Activated naive CD4-positive, alpha-beta T cell treated with anti-CD3 and anti-CD28 coated beads, Interleukin-2, amount 50 U/mL, for 16 hours (primary cell): Measurements from ENCODE around the gene JKAMP.

Source experiments
- DNase-seq: peaks from one replicate; pipeline ENCODE4 v3.0.0-alpha.2; 2020

JKAMP gene

DNA sequence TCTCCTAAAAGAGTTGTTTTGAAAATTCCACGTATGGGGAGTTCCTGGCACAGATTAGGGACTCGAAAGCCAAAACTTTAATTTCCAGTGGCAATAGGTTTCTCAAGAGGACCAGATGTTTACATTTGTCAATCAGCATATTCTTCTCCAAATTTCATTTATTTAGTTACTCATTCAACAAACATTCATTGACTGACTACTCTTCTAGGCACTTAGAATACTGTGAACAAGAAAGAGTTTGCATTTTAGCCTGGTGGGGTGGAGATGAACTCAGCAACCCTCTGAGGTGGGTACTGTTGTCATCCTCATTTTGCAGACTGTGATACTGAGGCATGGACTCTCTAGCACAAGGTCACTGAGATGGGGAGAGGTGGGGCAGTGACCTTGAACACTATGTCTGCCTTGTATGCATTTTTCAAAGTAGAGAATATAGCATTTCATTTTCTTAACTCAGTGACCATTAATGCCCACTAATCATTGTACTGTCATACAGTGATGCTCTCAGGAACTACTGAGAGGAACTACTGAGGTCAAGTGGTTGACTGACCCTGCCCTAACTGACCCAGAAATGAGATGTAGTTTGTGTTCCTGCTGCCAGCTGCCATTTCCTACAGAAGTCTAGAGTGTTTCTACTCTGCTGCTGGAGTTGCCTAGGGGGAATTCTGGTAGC lies 2.3 kb upstream of the JKAMP start:
- no peak for DNase-seq

DNA sequence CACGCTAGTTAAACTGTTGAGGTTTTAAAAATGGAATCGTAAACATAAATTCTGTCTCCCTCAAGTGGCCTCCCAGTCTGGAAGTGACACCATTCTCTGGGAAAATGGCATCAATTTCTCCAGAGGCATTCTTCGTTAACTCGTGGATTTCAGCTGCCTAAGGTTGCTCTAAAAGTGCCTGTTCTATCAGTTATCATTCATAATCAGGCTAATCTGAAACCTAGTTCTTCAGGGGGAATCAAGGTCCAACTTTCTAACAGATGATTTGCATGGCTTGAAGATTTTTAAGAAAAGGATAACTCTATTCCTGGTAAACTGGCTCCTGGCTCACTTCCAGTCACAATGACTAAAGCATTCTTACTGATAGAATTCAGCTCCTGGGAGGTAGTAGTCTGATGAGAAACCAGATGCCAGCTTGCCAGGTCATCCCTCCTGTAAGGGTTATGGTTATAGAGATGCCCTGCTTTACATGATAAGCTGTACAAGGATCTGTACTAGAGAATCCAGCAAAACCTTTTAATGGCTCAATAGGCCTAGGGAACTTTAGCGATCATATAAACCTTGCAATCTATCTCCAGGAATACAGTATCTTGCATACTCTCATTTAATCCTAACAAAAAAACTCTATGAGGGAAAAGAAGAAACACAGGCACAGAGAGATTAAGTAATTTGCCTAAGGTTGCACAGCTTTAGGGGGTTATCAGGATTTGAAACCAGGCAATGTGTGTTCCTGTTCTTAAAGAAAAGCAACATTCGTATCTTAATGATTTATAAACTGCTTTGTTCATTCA lies 1.6 kb upstream of the JKAMP start:
- no peak for DNase-seq

DNA sequence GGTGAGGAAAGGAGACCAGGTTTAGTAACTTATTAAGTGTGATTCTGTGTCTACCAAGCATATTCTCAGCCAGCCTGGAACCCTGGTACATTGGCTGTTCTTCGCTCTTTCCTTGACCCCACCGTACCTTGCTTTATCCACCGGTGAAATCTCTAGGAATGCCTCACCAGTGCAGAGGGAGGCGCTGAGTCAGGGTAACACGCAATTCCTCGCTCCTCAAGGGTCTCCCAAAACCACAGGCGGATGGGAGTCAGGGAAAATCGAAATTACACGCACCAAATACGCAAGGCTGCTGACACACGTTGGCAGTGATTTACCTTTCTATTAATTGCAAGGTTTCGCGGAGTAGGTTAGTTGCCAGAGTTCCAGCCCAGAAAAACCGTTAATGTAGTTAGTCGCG lies 954 bp upstream of the JKAMP start:
- no peak for DNase-seq

DNA sequence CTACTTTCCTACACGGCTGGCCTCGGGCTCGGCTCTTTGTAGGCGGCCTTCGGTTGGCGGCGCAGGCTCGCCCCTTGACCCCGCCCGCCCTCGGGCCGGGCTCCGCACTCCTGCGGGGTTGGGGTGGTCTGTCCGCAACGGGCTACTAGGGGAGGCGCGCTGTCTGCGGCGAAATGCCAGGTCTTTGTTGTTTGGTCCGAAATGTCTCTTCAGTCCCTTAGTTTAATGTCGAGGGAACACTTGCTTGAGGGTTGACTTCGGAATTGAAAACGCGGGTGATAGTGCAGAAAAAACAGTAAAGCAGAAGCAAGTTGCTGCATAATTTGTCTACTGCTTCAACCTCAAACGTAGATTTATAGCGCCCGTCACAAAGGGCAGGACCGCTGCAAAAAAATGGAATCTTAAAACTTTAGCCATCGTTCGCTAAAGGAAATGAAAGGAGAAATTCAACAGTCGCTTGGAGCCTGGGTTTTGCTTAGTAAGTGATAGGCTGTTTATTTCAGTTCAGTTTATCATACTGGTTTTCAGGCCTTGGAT lies 390 bp downstream of the JKAMP start:
- DNase-seq = no peak

DNA sequence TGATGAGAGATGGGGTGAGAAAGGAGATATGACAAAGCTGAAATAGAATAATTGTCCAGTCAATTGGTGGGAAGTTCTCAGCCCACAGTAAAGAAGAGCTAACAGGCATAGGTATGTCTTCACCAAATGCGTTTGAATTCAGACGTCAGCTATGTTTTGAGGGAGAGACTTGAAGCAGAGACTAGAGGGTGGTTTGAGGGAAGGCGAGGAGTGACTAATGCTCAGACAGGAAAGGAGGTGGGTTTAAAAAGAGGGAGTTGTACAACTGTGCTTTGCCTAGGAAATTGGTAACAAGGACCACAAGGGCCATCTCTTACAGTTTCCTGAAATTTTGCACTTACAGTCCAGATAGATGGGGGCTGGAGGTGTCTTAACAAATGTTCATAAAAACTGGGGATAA lies 6.4 kb downstream of the JKAMP start:
- DNase-seq = no peak

DNA sequence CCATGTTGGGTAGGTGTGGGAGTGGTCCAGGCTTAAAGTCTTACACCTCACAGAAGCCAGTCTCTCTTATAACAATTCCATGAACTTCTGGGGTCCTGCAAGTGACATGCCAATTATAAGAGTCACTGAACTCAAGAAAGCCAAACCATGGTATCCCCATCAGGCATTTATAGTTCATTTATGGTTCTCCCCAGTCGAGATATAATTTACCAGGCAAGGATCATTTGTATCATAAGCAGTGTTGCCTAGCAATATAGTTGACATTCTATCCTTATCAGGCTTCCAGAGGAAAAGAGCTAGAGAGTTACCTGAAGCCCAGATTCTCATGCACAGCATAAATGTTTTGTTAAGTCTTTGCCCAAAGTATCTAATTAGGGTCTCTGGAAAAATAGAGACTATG lies 8.1 kb downstream of the JKAMP start:
- DNase-seq = no peak

DNA sequence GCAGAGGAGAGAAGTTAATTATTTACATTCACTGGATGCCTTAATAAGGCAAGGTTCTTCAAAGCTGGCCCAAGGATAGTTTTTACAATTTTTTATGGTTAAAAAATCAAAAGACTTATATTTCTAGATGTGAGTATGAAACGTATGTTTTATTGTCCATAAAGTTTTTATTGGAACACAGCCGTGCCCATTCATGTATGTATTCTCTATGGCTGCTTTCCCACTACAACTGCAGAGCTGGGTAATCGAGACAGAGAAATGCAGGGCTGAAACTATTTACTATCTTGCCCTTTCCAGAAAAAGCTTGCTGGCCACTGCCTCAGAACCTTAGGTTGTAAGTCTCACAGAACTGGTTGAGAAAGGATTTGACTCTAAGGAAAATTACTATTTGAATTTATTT lies 16.4 kb downstream of the JKAMP start:
- no peak for DNase-seq

DNA sequence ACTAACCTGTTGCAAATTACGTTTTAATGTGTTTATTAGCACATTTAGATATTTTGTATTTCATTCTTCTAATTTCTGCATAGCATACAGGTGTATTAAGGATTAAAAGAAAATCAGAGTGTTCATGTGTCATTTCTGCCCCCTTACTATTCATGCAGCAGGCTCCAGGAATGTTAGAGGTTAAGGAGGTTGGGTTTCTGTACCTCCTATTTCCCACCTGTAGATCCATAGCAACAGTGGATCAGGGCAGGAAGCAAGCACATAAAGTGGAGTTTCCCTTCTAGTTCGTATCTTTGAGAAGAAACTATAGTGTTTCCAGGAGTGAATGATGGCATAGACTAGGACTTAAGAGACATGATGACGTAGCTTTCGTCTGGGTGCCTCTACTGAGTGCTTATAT lies 18.9 kb downstream of the JKAMP start:
- no peak for DNase-seq

DNA sequence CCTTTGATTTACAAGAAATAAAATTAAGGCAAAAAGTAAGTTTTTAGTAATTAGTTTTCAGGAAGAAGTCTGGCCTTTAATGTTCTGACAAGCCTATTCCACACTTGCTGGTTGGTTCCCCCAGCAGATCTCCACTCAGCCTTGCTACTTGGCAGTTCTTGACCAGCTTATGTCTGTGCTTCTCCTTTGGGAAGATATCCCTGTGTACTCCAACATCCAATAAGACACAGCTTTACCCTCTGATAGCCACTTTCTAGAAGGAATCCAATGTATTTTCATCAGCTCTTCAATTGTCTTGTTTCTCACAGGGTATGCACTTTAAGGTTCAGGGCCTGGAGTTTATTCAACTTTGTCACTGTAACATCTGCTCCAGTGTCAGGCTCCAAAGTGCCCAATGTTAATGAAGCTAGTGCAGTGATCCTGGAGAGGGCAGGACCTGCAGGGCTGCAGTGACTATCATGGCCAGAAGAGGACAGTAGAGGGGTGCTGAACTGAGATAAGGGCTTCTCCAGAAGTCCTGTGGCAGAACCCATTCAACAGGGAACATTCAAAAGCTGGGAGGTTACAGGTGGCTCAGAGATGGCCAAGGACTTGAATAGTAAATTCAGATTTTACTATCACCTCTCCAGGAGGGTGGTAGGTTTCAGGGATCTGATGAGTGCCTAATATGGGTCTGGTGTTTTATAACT lies 22.9 kb downstream of the JKAMP start:
- DNase-seq = peak; percentile 38

DNA sequence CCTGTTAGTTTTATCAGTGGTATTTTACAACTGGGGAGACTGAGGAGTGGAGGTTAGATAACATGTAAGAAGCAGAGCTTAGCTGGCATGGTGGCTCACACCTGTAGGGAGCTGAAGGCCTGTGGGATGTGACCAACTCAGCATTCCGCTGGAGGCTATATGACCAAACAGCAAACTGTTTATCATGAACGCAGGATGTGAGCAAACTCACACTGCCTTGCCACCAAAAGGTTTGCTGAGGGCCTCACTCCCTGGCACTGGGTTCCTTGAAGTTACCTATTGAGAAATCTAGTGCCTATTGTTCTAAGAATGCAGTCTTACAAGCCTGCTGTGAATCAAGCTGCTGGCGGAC lies 23.4 kb downstream of the JKAMP start:
- no peak for DNase-seq

DNA sequence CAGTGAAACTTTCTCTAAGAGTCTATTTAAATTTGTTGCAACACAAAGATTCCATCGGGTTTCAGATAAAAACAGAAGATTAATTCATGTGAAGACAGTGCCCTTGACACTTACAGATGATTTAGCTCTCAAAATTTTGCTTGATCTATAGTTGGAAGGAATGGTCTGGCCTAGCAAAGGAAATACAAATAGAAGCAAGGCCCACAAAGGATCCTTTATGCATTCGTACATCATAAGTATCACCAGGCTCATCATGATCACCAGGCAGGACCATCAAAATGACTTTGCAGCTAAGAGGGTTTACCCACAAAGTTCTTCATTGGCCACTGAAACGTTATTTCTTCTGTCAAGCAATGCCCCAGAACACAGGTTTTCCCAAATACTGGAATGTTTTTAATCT lies 24.8 kb downstream of the JKAMP start:
- no peak for DNase-seq

DNA sequence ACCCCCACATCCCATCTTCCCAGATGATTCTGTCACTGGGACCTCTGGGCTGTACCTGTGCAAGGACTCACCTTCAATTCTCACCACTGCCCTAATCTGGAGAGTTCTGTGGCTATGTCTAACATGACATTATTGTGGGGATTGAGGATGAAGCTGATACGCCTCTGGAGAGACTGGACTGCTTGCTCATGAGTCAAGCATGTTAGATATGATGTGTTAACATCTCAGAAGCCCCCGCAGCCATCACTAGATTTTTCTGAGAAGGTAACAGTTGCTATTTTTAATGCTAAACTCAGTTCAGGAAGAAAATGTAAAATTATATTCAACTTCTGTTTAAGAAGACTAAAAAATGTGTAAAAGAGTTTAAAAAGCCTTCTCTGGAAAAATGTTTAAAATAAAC lies 25.7 kb downstream of the JKAMP start:
- no peak for DNase-seq

DNA sequence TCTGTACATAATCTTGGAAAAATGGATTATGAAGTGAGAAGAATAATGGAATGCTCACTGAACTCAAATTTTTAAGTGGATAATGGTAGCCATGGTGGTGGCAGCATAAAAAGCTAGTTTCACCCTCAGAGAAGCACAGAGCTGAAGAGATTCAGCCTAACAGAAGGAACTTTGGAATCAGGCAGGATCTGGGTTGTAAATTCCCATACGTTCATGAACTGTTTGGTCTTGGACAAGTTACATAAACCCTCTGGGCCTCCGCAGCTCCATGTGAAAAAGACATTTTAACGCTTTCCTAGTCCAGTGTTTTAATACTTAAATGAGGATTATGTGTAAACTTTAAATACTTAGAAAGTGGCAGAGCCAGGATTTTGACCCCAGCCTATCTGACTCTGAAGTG lies 26.6 kb downstream of the JKAMP start:
- DNase-seq = no peak

DNA sequence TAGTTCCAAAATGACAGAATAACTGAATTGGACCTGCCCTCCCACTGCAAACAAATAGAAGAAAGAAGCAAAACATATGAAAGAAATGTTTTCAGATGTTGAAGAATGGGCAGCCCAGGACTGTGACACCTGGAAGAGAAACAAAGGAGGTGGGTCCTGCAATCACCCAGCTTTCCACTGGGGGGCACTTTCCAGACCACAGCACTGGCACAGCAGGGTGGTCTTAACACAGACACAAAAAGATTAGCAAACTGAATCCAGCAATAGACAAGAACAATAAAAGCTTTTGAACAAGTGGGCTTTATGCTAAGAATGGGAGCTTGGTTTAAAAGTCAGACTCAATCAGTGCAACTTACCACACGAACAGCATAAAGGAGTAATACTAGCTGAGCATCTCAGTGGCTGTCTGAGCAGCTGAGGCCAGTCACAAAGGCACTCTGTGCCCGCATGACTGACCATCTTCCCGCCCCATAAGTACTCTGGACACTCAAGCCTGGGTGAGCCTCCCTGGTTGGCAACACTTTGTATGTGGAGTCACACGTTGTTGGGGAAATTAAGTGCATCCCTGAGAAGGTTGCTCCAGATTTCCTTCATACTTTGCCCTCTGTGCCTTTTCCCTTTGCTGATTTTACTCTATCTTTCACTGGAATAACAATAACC lies 27.7 kb downstream of the JKAMP start:
- DNase-seq = no peak

DNA sequence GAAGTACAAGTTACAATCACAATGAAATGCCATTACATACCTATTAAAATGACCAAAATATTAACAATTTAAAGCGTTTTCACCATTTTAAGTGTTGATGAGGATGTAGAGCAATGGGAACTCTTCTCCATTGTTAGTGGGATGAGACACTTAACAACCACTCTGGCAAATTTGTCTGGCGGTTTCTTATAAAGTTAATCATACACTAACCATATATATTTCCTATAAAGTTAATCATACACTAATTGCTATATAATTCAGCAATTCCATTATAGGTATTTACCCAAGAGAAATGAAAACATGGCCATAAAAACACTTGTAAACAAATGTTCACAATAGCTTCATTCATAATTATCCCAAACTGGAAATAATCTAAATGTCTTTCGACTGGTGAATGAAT lies 35.9 kb downstream of the JKAMP start:
- no peak for DNase-seq

DNA sequence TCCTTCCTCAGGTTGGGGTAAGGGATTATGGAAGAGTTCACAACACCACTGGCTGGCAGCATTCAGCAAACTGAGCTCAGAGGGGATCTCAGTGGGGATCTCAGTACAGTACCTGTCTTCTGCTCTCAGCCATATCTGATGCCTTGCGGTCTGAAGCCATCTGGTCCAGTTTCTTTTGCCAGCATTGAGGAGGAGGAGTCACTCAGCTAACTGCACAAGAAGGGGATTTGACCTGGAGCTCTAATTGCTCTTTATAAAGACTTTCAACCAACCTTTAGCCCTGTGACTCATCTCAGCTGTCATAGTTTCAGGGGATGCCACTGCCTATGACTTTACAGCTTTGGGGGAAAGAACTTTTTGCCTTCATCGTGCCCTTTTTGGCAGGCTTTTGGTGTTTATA lies 44.9 kb downstream of the JKAMP start:
- no peak for DNase-seq

DNA sequence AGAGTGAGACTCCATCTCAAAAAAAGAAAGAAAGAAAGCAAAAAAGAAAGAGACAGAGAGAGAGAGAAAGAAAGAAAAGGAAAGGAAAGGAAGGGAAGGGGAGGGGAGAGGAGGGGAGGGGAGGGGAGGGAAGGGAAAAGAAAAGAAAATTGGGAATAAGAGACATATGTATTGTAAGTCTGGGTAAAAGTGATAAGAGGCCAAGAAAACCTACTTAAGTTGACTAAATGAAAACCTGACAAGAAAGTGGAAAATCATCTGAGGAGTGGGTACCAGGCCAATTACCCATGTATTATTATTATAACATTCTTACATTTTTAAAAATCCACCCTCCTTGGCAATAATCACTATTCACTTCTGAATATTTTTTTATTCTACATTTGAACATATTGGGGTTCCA lies 46.0 kb downstream of the JKAMP start:
- DNase-seq = no peak

DNA sequence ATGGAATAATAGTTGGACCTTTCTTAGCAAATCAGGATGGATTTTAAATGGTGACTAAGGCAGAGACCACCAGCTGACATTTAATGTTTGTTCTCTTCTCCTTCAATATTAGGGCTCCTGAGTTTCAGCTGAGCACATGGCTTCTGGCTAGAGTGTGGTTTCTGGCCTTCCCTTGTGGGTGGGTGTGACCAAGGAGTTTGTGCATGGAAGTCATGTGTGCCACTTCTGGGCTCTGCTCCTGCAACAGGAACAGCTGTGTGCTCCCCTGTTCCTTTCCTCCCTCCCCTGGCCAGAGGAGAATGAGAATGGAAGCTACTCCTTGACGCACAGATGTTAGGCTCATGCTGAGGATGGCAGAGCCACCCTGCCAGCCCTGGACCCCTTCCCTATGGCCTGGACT lies 48.1 kb downstream of the JKAMP start:
- DNase-seq = no peak

DNA sequence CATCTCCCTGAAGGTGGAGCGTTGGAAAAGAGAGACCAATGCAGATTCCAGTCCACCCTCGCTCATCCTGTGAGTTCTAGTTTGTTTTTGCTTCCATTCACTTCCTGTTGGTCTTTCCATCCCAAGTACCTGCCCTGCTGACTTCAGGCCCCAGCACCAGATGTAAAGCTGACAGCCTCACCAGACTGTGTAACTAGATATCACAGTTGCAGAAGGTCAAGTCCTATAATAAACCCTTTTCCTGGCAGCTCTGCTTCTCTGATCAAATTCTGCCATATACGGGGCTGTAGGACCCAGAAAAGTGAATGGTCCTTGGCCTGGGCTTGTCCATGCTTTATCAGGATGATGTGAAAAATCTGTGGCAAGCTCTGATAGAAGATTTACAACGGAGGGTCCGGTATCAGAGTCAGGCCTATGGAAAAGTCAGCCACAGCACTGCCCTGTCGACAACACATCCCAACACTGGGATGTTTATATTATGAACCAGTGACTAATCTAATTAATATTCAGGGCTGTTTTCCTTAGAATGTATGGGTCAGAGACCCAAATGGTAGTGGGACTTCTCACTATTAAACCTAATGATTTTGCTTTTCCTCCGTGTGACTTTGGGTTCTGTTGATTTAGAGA lies 50.2 kb downstream of the JKAMP start:
- no peak for DNase-seq

DNA sequence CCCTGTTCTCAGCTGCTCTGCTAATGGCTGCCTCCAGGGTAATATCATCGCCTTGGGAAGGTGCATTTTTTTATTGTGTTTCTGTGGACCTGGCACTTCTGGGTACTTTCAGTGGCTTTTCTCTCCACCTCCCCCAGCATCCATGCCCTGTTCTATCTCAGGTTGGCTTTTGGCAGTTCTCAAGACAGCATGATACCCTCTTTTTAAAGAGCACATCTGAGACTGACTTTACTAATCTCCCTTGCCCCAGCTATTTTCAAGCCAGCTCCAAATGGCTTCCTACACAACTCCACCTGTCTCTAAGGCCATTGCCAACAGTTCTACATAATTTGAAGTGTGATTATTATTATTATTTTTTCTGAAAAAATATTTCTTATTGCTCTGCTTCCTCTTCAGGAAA lies 53.2 kb downstream of the JKAMP start:
- no peak for DNase-seq

DNA sequence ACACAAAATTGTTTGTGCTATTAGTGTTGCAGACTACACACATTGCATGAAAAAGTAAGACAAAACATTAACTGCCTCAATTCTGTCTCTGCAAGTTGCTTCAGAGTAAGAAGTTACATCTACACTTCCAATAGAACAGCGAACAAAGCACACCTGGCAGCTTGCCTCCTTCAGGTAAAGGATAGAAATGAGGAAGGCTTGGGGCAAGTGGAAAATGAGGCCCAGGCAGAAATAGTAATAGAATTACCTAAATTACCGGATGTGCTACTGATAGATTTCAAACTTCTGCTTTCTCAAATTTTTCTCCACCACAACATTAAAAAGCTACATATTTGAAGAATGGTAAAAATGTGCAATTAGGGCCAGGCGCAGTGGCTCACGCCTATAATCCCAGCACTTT lies 54.6 kb downstream of the JKAMP start:
- DNase-seq = no peak

DNA sequence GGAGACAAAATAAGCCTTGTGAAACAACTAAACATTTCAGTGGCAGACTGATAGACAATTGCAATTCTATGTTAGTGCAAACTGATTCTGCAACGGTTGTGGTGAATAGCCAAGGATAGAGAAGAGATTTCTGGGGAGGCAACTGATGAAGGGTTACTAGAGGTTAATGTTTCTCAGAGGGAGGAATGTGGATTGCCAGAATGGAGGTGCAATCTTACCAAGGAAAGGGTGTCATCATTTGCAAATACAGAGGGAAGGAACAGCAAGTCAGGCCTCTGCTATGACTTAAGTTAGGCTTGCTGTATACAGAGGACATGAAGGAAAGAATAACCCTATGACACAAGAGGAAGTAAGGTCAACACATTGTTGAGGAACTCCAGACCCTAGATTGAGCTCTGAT lies 56.5 kb downstream of the JKAMP start:
- no peak for DNase-seq

DNA sequence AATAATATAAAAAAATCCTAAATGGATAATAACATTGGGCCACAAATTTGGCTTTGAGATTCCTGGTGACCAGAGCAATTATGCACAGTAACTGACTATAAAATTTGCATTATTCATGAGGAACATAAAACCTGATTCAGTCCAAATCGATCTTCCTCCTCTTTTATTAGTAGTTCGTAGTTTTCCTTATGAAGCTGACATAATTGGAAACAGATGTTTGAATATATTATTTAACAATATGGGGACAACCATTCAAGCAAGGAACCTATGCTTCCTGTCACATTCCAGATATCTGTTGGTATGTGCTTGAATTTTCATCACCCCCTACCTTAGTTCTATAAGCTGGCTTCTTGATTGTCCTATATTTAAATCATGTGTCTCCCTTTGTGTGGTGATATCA lies 57.4 kb downstream of the JKAMP start:
- DNase-seq = no peak
